H1 (cell line): Measurements from ENCODE around the gene IRF5. TPM values are rescaled to one million over a fixed set of nuclear protein-coding genes. Genes with fewer than 3 reads are reported as not detected.

Experiments used
- CTCF ChIA-PET: fragments of 300-600 bp; sonication (Branson Sonifier 250); formaldehyde crosslinking; loops from one replicate; lab custom pipeline; 2021; ENCODE audit not compliant: partially characterized antibody; lab: Charles Lee
- POLR2A ChIA-PET: fragments of 300-600 bp; sonication (Branson Sonifier 250); formaldehyde crosslinking; loops from one replicate; lab custom pipeline; 2021; ENCODE audit warnings: inconsistent platforms; ENCODE audit not compliant: partially characterized antibody; lab: Charles Lee
- DNase-seq, 2 experiments: peaks; one replicate each; pipeline versions ENCODE4 v3.0.0 to v3.0.0-alpha.2; 2010 to 2022; ENCODE audit warnings: low spot score in 2 of 2, low read depth in 1 of 2, mixed read lengths in 1 of 2
- FAIRE-seq: peaks from 2 replicates; lab custom pipeline; 2011; peaks lifted over from hg19 to GRCh38; lab: Jason Lieb, UNC
- H2AFZ ChIP-seq: 2 replicates; pipeline ENCODE4 v1.8.1; 2012; ENCODE audit warnings: low read length, inconsistent platforms
- H2AK5ac ChIP-seq: 2 replicates; pipeline ENCODE4 v1.6.1; 2013; ENCODE audit warnings: low read depth, low read length
- H2BK120ac ChIP-seq: replicated peaks from 2 replicates; pipeline ENCODE3; 2013; ENCODE audit warnings: low read depth, low read length, inconsistent platforms
- H2BK12ac ChIP-seq: 2 replicates; pipeline ENCODE4 v1.6.1; 2013; ENCODE audit warnings: low read depth, low read length
- H2BK15ac ChIP-seq: 2 replicates; pipeline ENCODE4 v1.6.1; 2013; ENCODE audit warnings: low read length
- H2BK20ac ChIP-seq: 2 replicates; pipeline ENCODE4 v1.6.1; 2013; ENCODE audit warnings: low read length
- H2BK5ac ChIP-seq: 2 replicates; pipeline ENCODE4 v1.6.1; 2013; ENCODE audit warnings: low read depth, low read length
- H3K14ac ChIP-seq: 2 replicates; pipeline ENCODE4 v1.6.1; 2013; ENCODE audit warnings: inconsistent platforms; ENCODE audit not compliant: insufficient read length
- H3K18ac ChIP-seq: 2 replicates; pipeline ENCODE4 v1.6.1; 2013; ENCODE audit warnings: low read length; ENCODE audit errors: extremely low read depth
- H3K23ac ChIP-seq: 2 replicates; pipeline ENCODE4 v1.6.1; 2013; ENCODE audit warnings: inconsistent platforms; ENCODE audit not compliant: insufficient read length
- H3K23me2 ChIP-seq: 2 replicates; pipeline ENCODE4 v1.6.1; 2013; ENCODE audit warnings: low read depth, low read length
- H3K27ac ChIP-seq: 2 replicates; pipeline ENCODE4 v1.6.1; 2011; ENCODE audit warnings: low read depth, low read length, inconsistent platforms
- H3K27me3 ChIP-seq, 4 experiments: replicated peaks in 1 of 4; 1 replicate in 1 of 4; 2 replicates in 3 of 4; pipeline versions ENCODE4 v1.6.1 to v1.8.1; 2011 to 2013; ENCODE audit warnings: low read length in 3 of 4, mild to moderate bottlenecking in 3 of 4, inconsistent platforms in 2 of 4, mixed read lengths in 2 of 4, moderate library complexity in 1 of 4; ENCODE audit not compliant: control insufficient read depth in 3 of 4, insufficient read depth in 3 of 4; ENCODE audit errors: extremely low read depth in 1 of 4
- H3K36me3 ChIP-seq, 4 experiments: 2 replicates each; pipeline versions ENCODE4 v1.6.1 to v1.8.1; 2011 to 2013; ENCODE audit warnings: mild to moderate bottlenecking in 4 of 4, low read length in 3 of 4, moderate library complexity in 2 of 4, control low read depth in 1 of 4, inconsistent platforms in 1 of 4; ENCODE audit not compliant: insufficient read depth in 4 of 4, control insufficient read depth in 2 of 4
- H3K4ac ChIP-seq: replicated peaks from 2 replicates; pipeline ENCODE3; 2013; ENCODE audit warnings: low read length, low read depth, mixed read lengths, inconsistent platforms; ENCODE audit not compliant: insufficient read length
- H3K4me1 ChIP-seq, 4 experiments: replicated peaks in 1 of 4; 1 replicate in 1 of 4; 2 replicates in 3 of 4; pipeline versions ENCODE4 v1.6.1 to v1.8.1; 2011 to 2013; ENCODE audit warnings: low read length in 3 of 4, inconsistent platforms in 2 of 4, mixed read lengths in 1 of 4; ENCODE audit not compliant: insufficient read depth in 4 of 4, control insufficient read depth in 3 of 4
- H3K4me2 ChIP-seq, 2 experiments: 2 replicates each; pipeline versions ENCODE4 v1.6.1 to v1.8.1; 2011 to 2013; ENCODE audit warnings: low read depth in 2 of 2, low read length in 2 of 2, control low read depth in 1 of 2, inconsistent platforms in 1 of 2, mild to moderate bottlenecking in 1 of 2; ENCODE audit not compliant: insufficient read depth in 1 of 2
- H3K4me3 ChIP-seq, 4 experiments: fragments of 200-600, 300-600 bp in 1 of 4; sonication (generic), shearing (Covaris generic), sonication (Bioruptor Twin) in 1 of 4; 2 replicates each; pipeline versions ENCODE4 v1.5.1 to v1.8.1; 2011 to 2016; ENCODE audit warnings: low read length in 4 of 4, low read depth in 3 of 4, control low read depth in 2 of 4, inconsistent platforms in 2 of 4, mild to moderate bottlenecking in 2 of 4, mixed read lengths in 1 of 4, moderate library complexity in 1 of 4; ENCODE audit not compliant: insufficient read depth in 2 of 4; ENCODE audit errors: extremely low read depth in 1 of 4
- H3K56ac ChIP-seq: replicated peaks from 2 replicates; pipeline ENCODE3; 2013; ENCODE audit warnings: low read depth, mild to moderate bottlenecking, mixed read lengths, low read length, inconsistent platforms; ENCODE audit not compliant: insufficient read length
- H3K79me1 ChIP-seq: 2 replicates; pipeline ENCODE4 v1.6.1; 2013; ENCODE audit warnings: low read depth, low read length, control low read depth
- H3K79me2 ChIP-seq, 2 experiments: 2 replicates each; pipeline versions ENCODE4 v1.6.1 to v1.8.1; 2012 to 2013; ENCODE audit warnings: low read length in 2 of 2, mild to moderate bottlenecking in 2 of 2, inconsistent platforms in 1 of 2; ENCODE audit not compliant: insufficient read depth in 2 of 2, control insufficient read depth in 1 of 2
- H3K9ac ChIP-seq, 4 experiments: replicated peaks in 1 of 4; 1 replicate in 1 of 4; 2 replicates in 3 of 4; pipeline versions ENCODE4 v1.6.1 to v1.8.1; 2011 to 2013; ENCODE audit warnings: low read depth in 3 of 4, low read length in 3 of 4, control low read depth in 2 of 4, mild to moderate bottlenecking in 2 of 4, moderate library complexity in 2 of 4, inconsistent platforms in 1 of 4; ENCODE audit errors: extremely low read depth in 1 of 4
- H3K9me3 ChIP-seq, 2 experiments: 2 replicates each; pipeline versions ENCODE4 v1.6.1 to v1.8.1; 2012 to 2013; ENCODE audit warnings: mild to moderate bottlenecking in 2 of 2, moderate library complexity in 2 of 2, control low read depth in 1 of 2, inconsistent platforms in 1 of 2, low read depth in 1 of 2, low read length in 1 of 2, mixed read lengths in 1 of 2; ENCODE audit not compliant: insufficient read depth in 2 of 2
- H4K20me1 ChIP-seq, 2 experiments: replicated peaks in 1 of 2; 2 replicates each; pipeline versions ENCODE3 to v1.8.1; 2011 to 2013; ENCODE audit warnings: inconsistent platforms in 2 of 2, low read length in 2 of 2, mild to moderate bottlenecking in 1 of 2; ENCODE audit not compliant: insufficient read depth in 2 of 2, control insufficient read depth in 1 of 2
- H4K5ac ChIP-seq: 2 replicates; pipeline ENCODE4 v1.6.1; 2013; ENCODE audit warnings: low read length, low read depth, mixed read lengths, inconsistent platforms; ENCODE audit not compliant: insufficient read length
- H4K8ac ChIP-seq: 2 replicates; pipeline ENCODE4 v1.8.0; 2013; ENCODE audit warnings: mild to moderate bottlenecking, moderate library complexity, low read length, inconsistent platforms; ENCODE audit not compliant: insufficient read depth; ENCODE audit errors: extremely low read depth
- H4K91ac ChIP-seq: replicated peaks from 2 replicates; pipeline ENCODE3; 2013; ENCODE audit warnings: low read length, mixed read lengths, inconsistent platforms; ENCODE audit not compliant: insufficient read length
- EZH2 ChIP-seq: fragments of 200-600 bp; sonication (generic); IDR thresholded peaks from 2 replicates; pipeline ENCODE4 v1.7.1; 2012; ENCODE audit warnings: low read depth, mild to moderate bottlenecking, moderate library complexity, low read length, inconsistent platforms; ENCODE audit not compliant: severe bottlenecking
- MAFK ChIP-seq: IDR thresholded peaks from 2 replicates; pipeline ENCODE4 v1.6.1; 2012; ENCODE audit warnings: low read depth, mild to moderate bottlenecking, improper control_type of control experiment, low read length
- SIN3A ChIP-seq, 2 experiments: IDR thresholded peaks in 1 of 2; conservative IDR thresholded peaks in 1 of 2; 2 replicates each; pipeline ENCODE4 v1.6.1; 2011 to 2012; ENCODE audit warnings: low read length in 2 of 2, improper control_type of control experiment in 1 of 2, low read depth in 1 of 2, mild to moderate bottlenecking in 1 of 2
- WGBS, 2 experiments: shearing (Covaris generic) in 1 of 2; methylation state at CpG; one replicate each; pipeline versions ENCODE4 v1.1.6 to v1.1.7; 2013 to 2015; ENCODE audit warnings: low lambda C conversion rate in 2 of 2, mixed read lengths in 2 of 2, inconsistent platforms in 1 of 2, low coverage in 1 of 2, missing lambda C conversion rate in 1 of 2; ENCODE audit not compliant: insufficient replicate concordance in 2 of 2, insufficient coverage in 1 of 2, insufficient read length in 1 of 2; ENCODE audit errors: extremely low coverage in 1 of 2, missing lambda C conversion rate in 1 of 2; 5-methylcytosine and 5-hydroxymethylcytosine counted together
- polyA plus RNA-seq, 7 experiments: library from polyadenylated mRNA; depleted of rRNA in 3 of 7; stranded (reverse) in 5 of 7; unstranded in 2 of 7; fragments of >200 nt in 5 of 7; fragments of 200-250 nt in 2 of 7; gene quantifications; 1 replicate in 5 of 7; 2 replicates in 1 of 7; 4 replicates in 1 of 7; pipeline versions ENCODE4 v1.2.1 to v1.2.3, GENCODE V29; 2011 to 2013; ENCODE audit warnings: missing spikeins in 2 of 7, mixed read lengths in 2 of 7
- total RNA-seq: library from RNA; stranded (reverse); fragmentation: NEBNext Ultra II Directional; extraction: Animal tissue kit (Norgen Biotek cat#: 25700); gene quantifications from 2 replicates; pipeline ENCODE4 v1.2.1, GENCODE V29; 2021

The IRF5 gene
- total and polyA plus RNA-seq, 2 of the 8 experiments (the other 6 are each of a cell fraction or from before 2014, with no cell fraction given) = 0.28 to 1.1 TPM

GRCh38 chr7:128939075-128939860, 1.5 kb downstream of the IRF5 start:
- Histone ChIP-seq H3K23ac (no peak overlapping the region), H3K79me1 (no peaks in the 10 kb centered on the region), H3K27me3 (peaks cover 24 to 54% (median 38%) of the 10 kb centered on the region in 4 experiments), H2AFZ (no peak overlapping the region), H3K9me3 (no peaks in the 10 kb centered on the region), H2BK12ac (no peak overlapping the region), H3K23me2 (peaks cover 14% of the 10 kb centered on the region; the same call in 1 of the 2 replicates), H3K27ac (no peak overlapping the region), H3K4me3 (peak overlapping the region in 1 of 4 experiments; percentile 69; a peak in 2 of 8 replicates), H4K91ac (no peak overlapping the region), H3K56ac (no peak overlapping the region), H4K8ac (no peak overlapping the region; the same call in 1 of the 2 replicates), H3K18ac (no peak overlapping the region), H3K9ac (no peak overlapping the region), H2AK5ac (no peak overlapping the region), H2BK15ac (no peak overlapping the region), H2BK5ac (no peak overlapping the region), H3K4me2 (peak overlapping the region; percentile 7 to 66; a peak in 3 of 4 replicates), H4K5ac (no peak overlapping the region), H4K20me1 (peaks cover 0 to 3% of the 10 kb centered on the region in 2 experiments), H3K14ac (no peak overlapping the region), H3K4me1 (peaks cover 0 to 7% (median 3%) of the 10 kb centered on the region in 4 experiments; a peak in 2 of 7 replicates), H3K36me3 (no peaks in the 10 kb centered on the region), H2BK120ac (no peak overlapping the region), H2BK20ac (no peak overlapping the region), H3K4ac (no peak overlapping the region), H3K79me2 (no peaks in the 10 kb centered on the region)
- WGBS, 2 experiments = 85% methylated on average over 4 of the region's 7 CpGs; no CpG with 5 or more reads in 1 of the 2 experiments
- ChIA-PET POLR2A (interaction anchor here (0.9 to 1.7 kb wide), 4 partner anchors 9 to 88 kb away, joined by 3 to 4 read pairs (median 3); no protein-coding TSS in a partner anchor), CTCF (interaction anchor here (1.0 to 2.3 kb wide), 13 partner anchors 9 to 152 kb away, joined by 3 to 11 read pairs (median 5); no protein-coding TSS in a partner anchor)
- no peak for DNase-seq
- FAIRE-seq = no peak
- TF ChIP-seq MAFK = no peak
- no peak for TF ChIP-seq SIN3A (conservative IDR thresholded peaks at IDR 0.05 in 1 of 2, IDR thresholded peaks at IDR 0.05 in 1 of 2; ENCODE audit: low read depth in 1 of 2, low read length in 2 of 2)
- TF ChIP-seq EZH2 = no peak
